Astrocyte (in vitro differentiated cells and primary cell): ENCODE results near the gene UBL7. TPM values are rescaled to one million over a fixed set of nuclear protein-coding genes. Genes with fewer than 3 reads are reported as not detected.
A peak's percentile ranks its signal among the peaks of the same experiment; 100 is the strongest.

Source experiments
- DNase-seq: peaks from one replicate; pipeline ENCODE4 v3.0.0-alpha.2; 2010; ENCODE audit warnings: low read depth
- FAIRE-seq: peaks from 2 replicates; lab custom pipeline; 2011; peaks lifted over from hg19 to GRCh38; lab: Jason Lieb, UNC
- H2AFZ ChIP-seq: 2 replicates; pipeline ENCODE4 v1.6.0; 2012; ENCODE audit warnings: low read depth, low read length, inconsistent platforms
- H3K27ac ChIP-seq: 2 replicates; pipeline ENCODE4 v1.5.1; 2011; ENCODE audit warnings: low read depth, low read length, inconsistent platforms
- H3K27me3 ChIP-seq: 2 replicates; pipeline ENCODE4 v1.6.0; 2011; ENCODE audit warnings: low read length, inconsistent platforms; ENCODE audit not compliant: insufficient read depth
- H3K36me3 ChIP-seq: 2 replicates; pipeline ENCODE4 v1.5.1; 2011; ENCODE audit warnings: low read length, inconsistent platforms; ENCODE audit not compliant: insufficient read depth
- H3K4me1 ChIP-seq: 2 replicates; pipeline ENCODE4 v1.5.1; 2011; ENCODE audit warnings: low read length, inconsistent platforms; ENCODE audit not compliant: insufficient read depth
- H3K4me2 ChIP-seq: 2 replicates; pipeline ENCODE4 v1.6.0; 2012; ENCODE audit warnings: low read length, inconsistent platforms
- H3K4me3 ChIP-seq: 2 replicates; pipeline ENCODE4 v1.5.1; 2011; ENCODE audit warnings: low read depth, mild to moderate bottlenecking, low read length, inconsistent platforms; ENCODE audit not compliant: insufficient read depth
- H3K79me2 ChIP-seq: 2 replicates; pipeline ENCODE4 v1.6.0; 2012; ENCODE audit warnings: mild to moderate bottlenecking, low read length, inconsistent platforms; ENCODE audit not compliant: insufficient read depth
- H3K9ac ChIP-seq: 2 replicates; pipeline ENCODE4 v1.6.0; 2012; ENCODE audit warnings: mild to moderate bottlenecking, low read length, inconsistent platforms
- H3K9me3 ChIP-seq: 2 replicates; pipeline ENCODE4 v1.5.1; 2012; ENCODE audit warnings: low read depth, mild to moderate bottlenecking, low read length, inconsistent platforms; ENCODE audit not compliant: insufficient read depth
- H4K20me1 ChIP-seq: 2 replicates; pipeline ENCODE4 v1.6.0; 2012; ENCODE audit warnings: low read length, inconsistent platforms; ENCODE audit not compliant: insufficient read depth
- H3K27ac Mint-ChIP-seq: one replicate; pipeline ENCODE4 v1.8.0; 2021; ENCODE audit warnings: mild to moderate bottlenecking, mixed read lengths; ENCODE audit not compliant: unreplicated experiment
- H3K27me3 Mint-ChIP-seq: one replicate; pipeline ENCODE4 v1.8.0; 2021; ENCODE audit warnings: low read depth, mixed read lengths; ENCODE audit not compliant: unreplicated experiment
- H3K36me3 Mint-ChIP-seq: one replicate; pipeline ENCODE4 v1.8.0; 2021; ENCODE audit warnings: low read depth, mixed read lengths; ENCODE audit not compliant: unreplicated experiment
- H3K4me1 Mint-ChIP-seq: one replicate; pipeline ENCODE4 v1.8.0; 2021; ENCODE audit warnings: low read depth, mixed read lengths; ENCODE audit not compliant: unreplicated experiment
- H3K4me3 Mint-ChIP-seq: one replicate; pipeline ENCODE4 v1.8.0; 2021; ENCODE audit warnings: mild to moderate bottlenecking, moderate library complexity, mixed read lengths; ENCODE audit not compliant: unreplicated experiment
- H3K9me3 Mint-ChIP-seq: one replicate; pipeline ENCODE4 v1.8.0; 2021; ENCODE audit warnings: mild to moderate bottlenecking, mixed read lengths; ENCODE audit not compliant: unreplicated experiment
- EZH2 ChIP-seq: IDR thresholded peaks from 2 replicates; pipeline ENCODE4 v1.6.1; 2012; ENCODE audit warnings: mild to moderate bottlenecking, low read length, inconsistent platforms; ENCODE audit not compliant: insufficient read depth
- total RNA-seq: library from RNA; stranded (reverse); gene quantifications from 2 replicates; pipeline ENCODE4 v1.2.1, GENCODE V29; 2021
- TF ChIP-seq, protein P1 (sequence below): IDR thresholded peaks from 2 replicates; pipeline ENCODE4 v1.5.1; 2011; ENCODE audit warnings: low read depth, mild to moderate bottlenecking, inconsistent platforms, low read length, moderate library complexity; ENCODE audit not compliant: insufficient read depth

The UBL7 gene
- total RNA-seq, 1 donor from 2014 or later: 40.9 TPM

DNA sequence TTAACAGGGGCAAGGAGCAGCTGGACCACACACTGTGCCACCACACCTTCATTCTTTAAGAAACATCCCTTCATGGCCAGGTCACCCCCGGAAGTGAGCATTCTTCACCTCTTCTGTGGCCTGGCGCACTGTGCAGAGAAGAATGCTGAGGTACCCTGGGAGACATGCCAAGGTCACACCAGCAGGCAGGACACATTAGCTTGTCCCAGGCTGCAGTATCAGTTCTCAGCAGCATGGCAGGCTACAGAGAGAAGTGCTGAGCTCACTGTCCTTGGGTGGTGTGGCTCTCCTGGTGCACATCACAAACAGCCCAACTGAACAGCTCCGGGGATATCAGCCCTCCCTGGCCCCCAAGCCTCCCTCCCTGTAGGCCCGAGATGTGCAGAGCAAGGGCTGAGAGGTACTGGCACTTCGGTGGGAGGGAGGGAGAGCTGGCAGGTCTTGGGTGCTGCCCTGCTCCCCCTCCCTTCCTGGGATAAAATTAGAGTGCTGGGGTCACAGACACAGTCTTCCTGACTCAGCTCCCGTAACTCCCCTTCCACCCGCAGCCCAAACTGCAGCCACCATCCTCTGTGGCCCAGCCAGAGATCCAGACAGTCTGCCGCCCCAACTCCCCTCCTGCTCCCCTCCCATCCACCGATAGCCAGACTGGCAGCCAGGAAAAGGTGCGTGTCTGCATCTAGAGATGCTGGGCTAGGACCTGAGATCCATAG is 40.6 kb downstream of the UBL7 start:
- peaks cover 44% of the 10 kb centered on the region for H3K4me1 Mint-ChIP-seq
- H3K9me3 ChIP-seq: no peaks in the 10 kb centered on the region

GRCh38 chr15:74419432-74419831 is 41.5 kb downstream of the UBL7 start:
- no peak for TF ChIP-seq EZH2
- TF ChIP-seq, protein P1, sequence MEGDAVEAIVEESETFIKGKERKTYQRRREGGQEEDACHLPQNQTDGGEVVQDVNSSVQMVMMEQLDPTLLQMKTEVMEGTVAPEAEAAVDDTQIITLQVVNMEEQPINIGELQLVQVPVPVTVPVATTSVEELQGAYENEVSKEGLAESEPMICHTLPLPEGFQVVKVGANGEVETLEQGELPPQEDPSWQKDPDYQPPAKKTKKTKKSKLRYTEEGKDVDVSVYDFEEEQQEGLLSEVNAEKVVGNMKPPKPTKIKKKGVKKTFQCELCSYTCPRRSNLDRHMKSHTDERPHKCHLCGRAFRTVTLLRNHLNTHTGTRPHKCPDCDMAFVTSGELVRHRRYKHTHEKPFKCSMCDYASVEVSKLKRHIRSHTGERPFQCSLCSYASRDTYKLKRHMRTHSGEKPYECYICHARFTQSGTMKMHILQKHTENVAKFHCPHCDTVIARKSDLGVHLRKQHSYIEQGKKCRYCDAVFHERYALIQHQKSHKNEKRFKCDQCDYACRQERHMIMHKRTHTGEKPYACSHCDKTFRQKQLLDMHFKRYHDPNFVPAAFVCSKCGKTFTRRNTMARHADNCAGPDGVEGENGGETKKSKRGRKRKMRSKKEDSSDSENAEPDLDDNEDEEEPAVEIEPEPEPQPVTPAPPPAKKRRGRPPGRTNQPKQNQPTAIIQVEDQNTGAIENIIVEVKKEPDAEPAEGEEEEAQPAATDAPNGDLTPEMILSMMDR: no peak
- no peak overlapping the region for H3K4me3 ChIP-seq
- H4K20me1 ChIP-seq: peaks cover 88% of the 10 kb centered on the region
- peaks cover 90% of the 10 kb centered on the region for H3K4me1 ChIP-seq
- H3K27ac ChIP-seq: peak overlapping the region; percentile 40
- peaks cover 100% of the 10 kb centered on the region for H3K79me2 ChIP-seq
- H3K9me3 ChIP-seq: no peaks in the 10 kb centered on the region
- H3K9me3 Mint-ChIP-seq: peaks cover 3% of the 10 kb centered on the region
- no peaks in the 10 kb centered on the region for H3K27me3 Mint-ChIP-seq
- peaks cover 13% of the 10 kb centered on the region for H3K36me3 Mint-ChIP-seq
- no peak for FAIRE-seq
- no peak overlapping the region for H3K4me3 Mint-ChIP-seq
- H3K4me2 ChIP-seq: peak overlapping the region; percentile 78
- H2AFZ ChIP-seq: no peak overlapping the region
- H3K27ac Mint-ChIP-seq: no peak overlapping the region
- peak overlapping the region; percentile 18 for H3K9ac ChIP-seq
- peaks cover 25% of the 10 kb centered on the region for H3K36me3 ChIP-seq
- DNase-seq: no peak
- peaks cover 44% of the 10 kb centered on the region for H3K4me1 Mint-ChIP-seq
- H3K27me3 ChIP-seq: no peaks in the 10 kb centered on the region

More for the DNA sequence above, 40.6 kb downstream of the UBL7 start:
- peaks cover 89% of the 10 kb centered on the region for H4K20me1 ChIP-seq
- H3K4me2 ChIP-seq: peak overlapping the region; percentile 78
- H3K36me3 ChIP-seq: peaks cover 19% of the 10 kb centered on the region
- FAIRE-seq: no peak
- Mint-ChIP-seq H3K27ac (peak overlapping the region; percentile 53), H3K36me3 (peaks cover 11% of the 10 kb centered on the region), H3K4me3 (peak overlapping the region; percentile 0), H3K9me3 (peaks cover 3% of the 10 kb centered on the region), H3K27me3 (no peaks in the 10 kb centered on the region)
- H3K27me3 ChIP-seq: no peaks in the 10 kb centered on the region
- peaks cover 100% of the 10 kb centered on the region for H3K79me2 ChIP-seq
- peak overlapping the region; percentile 41 for H3K4me3 ChIP-seq
- H2AFZ ChIP-seq: no peak overlapping the region
- H3K9ac ChIP-seq: peak overlapping the region; percentile 60
- TF ChIP-seq EZH2: no peak
- TF ChIP-seq, protein P1: no peak
- no peak for DNase-seq
- peaks cover 98% of the 10 kb centered on the region for H3K4me1 ChIP-seq
- H3K27ac ChIP-seq: peak overlapping the region; percentile 70
